HG03565 (cell line): ENCODE data around the gene KCNQ2.
"Not testable (repeated sequence)": the region's sequence is repeated elsewhere in the genome, so short reads cannot be mapped to it uniquely, and the experiment has no call there.

ENCODE experiments used
- ATAC-seq: cut with Tn5 transposase; IDR thresholded peaks from one replicate; pipeline ENCODE4 v1.9.1; 2021; ENCODE audit warnings: mild to moderate bottlenecking, moderate library complexity; ENCODE audit not compliant: unreplicated experiment

KCNQ2 gene

DNA sequence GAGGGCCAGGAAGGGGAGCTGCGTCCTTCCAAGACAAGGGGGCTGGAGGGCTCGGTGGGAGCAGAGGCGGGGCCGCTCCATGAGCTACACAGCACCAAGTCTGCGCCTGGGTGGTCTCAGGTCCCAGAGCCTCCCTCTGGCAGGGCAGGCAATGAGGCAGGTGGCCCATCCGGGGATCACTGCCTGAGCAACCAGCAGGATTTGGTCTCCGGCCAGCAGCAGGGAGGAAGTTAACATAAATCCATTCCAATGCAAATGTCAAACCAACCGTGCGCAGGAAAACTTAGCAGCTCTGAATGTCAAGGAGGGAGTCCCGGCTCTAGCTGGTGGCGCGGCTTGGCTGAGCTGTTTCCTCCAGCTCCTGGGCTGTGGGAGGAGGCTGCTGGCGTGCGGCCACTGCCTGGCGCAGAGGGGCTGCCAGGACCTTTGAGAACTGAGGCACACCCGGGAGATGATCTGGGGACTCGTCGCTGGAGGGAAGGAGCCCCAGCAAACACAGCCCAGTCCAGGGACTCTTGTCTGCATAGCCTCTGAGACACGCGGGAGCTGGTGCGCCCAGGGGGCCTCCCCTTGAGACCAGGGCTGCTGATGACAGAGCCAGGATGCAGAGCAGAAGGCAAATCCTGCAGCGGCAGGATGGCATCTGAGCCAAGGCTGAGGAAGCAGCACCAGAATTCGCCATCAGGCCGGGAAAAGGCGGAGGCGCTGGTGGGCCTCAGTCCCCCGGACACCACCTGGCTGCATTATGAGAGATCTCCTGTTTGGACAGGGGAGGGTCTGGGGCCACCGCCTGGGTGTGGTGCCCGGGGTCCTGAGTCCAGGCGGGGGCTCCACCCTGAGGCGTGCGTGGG lies 78.2 kb downstream of the KCNQ2 start:
- ATAC-seq: no peak

DNA sequence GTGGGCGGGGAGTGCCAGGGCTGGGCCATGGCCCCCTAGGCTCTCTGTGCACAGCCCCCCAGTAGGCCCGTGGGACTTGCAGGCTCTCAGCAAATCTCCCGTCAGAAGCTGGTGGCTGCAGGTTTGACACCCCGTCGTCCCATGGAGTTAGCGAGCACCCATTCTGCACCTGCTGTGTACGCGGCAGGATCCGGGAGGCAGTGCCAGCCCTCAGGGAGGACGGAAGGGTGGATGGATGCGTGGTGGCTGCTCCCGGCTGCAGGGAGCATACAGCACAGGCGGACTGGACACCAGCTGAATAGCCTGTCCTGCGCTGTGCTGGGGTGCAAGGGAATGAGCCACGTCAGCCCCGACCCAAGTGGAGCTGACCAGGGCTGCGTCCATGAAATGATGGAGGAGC lies 78.9 kb downstream of the KCNQ2 start:
- no peak for ATAC-seq

DNA sequence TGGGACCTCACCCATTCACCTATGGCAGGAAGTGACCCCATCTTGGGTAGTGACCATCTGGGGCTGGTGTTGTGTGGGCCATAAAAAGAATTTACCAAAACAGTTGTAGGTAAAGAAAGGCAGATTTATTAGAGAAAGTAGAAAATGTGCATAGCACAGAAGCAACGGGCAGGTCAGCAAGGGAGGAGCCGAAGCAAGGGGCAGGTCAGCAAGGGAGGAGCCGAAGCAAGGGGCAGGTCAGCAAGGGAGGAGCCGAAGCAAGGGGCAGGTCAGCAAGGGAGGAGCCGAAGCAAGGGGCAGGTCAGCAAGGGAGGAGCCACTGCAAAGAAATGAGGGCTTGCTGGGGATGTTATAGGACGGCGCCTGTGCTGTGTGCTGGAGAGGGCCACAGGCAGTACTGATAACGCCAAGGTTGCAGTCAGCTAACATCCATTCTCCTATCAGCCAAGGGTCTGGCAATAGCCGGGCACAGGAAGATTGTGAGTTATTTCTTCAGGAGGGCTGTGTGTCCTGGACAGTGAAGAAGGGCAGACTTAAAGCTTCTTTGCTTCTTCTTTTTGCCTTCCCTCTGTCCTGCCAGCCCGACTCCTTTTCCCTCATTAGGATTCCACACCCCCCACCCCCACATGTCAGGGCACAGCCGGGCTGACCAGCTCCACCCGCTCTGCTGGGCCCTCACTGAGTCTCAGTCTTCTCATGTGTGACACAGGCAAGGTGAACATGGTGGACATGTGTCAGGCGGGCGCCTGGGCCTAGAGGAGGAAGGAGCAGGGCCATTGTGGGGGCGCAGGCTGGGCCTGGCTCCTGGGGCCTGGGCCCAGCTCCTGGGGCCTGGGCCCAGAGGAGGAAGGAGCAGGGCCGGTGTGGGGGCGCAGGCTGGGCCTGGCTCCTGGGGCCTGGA lies 79.7 kb downstream of the KCNQ2 start:
- ATAC-seq: no peak

DNA sequence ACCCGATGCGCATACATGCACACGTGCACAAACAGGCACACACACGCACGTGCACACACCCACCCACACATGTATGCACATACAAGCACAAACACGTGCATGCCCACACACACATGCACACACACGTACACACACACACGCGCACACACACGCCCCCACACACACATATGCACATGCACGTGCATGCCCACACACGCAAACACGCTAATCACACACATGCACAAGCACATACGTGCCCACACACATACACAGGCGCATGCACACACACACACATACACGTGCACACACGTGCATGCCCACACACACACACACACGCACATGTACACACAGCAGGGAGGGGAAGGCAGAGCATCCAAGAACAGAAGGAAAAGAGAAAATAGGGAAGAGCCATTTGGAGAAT lies 84.5 kb downstream of the KCNQ2 start:
- no peak for ATAC-seq

DNA sequence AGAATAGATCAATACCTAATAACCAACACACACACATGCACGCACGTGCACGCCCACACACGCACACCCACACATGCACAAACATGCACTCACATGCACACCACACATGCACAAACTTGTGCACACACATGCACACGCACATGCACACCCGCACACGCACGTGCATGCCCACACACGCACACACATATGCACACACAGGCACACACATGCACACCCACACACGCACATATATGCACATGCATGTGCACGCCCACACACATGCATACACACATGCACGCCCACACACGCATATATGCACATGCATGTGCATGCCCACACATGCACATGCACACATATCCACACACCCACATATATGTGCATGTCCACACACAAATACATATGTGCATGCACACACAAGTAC lies 85.1 kb downstream of the KCNQ2 start:
- no peak for ATAC-seq

DNA sequence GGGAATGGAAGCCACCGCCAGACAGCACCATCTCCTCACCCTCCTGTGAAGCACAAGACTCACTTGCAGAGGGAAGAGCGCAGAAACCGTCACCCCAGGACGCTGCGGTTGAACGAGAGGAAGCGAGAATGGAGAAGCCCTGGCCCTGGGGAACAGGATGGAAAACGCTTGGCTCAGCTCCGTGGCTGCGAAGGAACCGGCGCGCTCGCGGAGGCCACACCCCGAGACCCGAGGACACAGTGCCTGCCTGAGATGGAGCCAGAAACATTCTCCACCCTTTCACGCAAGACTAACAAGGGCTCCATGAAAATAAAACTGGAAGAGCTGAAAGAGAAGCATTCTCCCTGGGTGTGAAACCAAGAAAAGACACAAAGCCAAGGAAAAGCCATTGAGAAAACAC lies 86.0 kb downstream of the KCNQ2 start:
- no peak for ATAC-seq

DNA sequence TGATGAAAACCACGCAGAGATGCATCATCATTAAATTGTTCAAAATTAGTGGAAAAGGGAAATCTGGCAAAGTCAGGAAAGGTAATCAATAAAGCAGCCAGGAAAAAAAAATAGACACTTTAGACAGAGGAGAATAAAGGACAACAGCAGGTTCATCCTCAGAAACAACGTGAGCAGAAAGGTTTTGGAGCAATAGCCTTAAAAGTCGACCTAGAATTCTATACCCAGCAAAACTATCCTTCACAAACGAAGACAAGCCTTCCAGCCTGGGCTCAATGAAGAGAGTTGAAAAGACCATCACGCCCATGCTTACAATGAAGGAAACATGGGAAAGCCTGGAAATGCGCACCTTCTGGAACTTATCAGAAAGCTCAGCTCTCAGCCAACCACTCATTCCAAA lies 86.6 kb downstream of the KCNQ2 start:
- ATAC-seq: no peak

DNA sequence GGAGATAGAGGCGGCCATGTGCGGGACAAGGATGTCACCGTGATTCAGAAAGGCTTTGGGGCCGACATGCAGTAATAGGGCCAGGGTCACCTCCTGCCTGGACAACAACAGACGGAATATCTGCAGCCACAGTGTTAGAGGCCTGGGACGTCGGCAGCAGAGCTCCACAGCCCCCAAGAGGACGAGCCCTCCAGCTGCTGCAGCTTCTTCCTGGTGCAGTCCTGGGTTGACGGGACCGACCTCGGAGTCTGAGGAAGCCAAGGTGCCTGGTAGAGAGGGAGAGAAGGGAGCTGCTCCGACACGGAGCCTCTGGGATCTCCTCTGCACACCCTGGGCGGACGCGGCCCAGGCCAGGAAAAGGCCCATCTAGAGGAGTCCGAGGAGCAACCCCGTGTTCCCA lies 88.1 kb downstream of the KCNQ2 start:
- ATAC-seq: no peak

DNA sequence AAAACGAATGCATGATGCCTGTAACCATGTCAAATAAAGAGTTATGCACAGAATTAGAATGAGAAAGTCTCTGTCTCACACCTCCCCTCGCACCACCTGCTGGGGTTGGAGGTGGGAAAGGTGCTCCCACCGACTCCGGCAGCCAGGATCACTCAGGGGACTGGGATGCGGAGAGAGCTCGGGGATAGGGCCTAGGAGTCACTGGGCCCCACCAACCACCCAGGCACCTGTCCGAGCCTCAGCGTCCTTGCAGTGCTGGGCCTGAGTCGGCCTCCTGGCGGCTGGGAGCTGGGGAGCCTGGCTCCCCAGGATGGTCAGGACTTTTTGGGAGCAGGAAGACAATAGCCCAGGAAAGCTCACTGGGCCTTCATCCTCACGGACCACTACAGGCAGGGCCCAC lies 88.9 kb downstream of the KCNQ2 start:
- ATAC-seq: no peak

DNA sequence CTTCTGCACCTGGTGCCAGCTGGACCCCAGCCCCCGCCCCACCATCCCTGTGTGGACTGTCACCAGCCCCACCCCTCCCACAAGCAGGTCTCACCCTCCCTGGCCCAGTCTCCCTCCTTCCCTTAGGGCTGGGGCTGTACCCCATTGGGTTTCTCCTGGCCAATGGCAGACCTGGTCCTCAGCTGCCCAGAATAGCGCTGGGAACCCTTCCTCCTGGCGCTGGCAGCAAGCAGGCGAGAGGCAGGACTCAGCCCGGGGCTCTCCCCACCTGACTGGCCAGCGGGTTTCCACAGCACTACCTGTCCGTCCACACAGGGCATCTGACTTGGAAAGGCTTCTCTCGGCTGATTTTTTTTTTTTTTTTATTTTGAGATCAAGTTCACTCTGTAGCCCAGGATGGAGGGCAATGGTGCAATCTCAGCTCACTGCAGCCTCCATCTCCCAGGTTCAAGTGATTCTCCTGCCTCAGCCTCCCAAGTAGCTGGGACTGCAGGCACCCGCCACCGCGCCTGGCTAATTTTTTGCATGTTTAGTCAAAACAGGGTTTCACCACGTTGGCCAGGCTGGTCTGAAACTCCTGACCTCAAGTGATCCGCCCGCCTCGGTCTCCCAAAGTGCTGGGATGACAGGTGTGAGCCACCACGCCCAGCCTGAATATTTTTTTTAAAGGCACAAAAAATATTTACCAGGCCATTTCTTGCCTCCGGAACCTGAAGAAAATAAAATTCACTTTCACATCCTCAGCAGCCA lies 89.7 kb downstream of the KCNQ2 start:
- no peak for ATAC-seq

DNA sequence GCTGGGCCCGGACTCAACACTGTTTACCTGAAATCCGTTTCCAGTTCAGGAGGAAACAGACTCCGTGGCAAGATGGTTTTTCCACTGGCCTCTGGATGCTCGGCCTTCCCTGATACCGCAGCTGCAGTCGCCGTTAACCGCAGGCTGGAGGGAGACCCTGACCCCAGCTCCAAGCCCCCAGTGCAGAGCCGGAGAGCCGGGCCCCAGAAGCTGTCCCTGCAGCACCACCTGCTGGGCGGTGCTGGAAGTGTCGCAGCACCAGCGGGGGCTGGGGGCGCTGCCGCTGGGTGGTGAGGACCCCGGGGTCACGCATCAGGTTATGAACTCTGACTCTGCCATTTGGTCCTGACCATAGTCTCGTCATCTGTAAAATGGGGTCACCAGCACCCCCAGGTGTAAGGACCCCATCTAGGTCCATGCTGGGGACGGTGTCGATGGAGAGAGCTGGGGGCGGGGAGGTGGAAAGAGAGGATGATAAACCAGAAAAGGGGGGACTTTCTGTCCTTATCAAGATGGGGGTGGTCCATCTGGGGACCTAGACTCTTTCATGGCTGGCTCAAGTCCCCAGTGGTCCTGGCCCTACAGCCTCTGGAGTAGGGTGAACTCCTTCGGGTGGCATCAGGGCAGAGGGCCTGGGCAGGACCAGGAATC lies 90.5 kb downstream of the KCNQ2 start:
- ATAC-seq: no peak

DNA sequence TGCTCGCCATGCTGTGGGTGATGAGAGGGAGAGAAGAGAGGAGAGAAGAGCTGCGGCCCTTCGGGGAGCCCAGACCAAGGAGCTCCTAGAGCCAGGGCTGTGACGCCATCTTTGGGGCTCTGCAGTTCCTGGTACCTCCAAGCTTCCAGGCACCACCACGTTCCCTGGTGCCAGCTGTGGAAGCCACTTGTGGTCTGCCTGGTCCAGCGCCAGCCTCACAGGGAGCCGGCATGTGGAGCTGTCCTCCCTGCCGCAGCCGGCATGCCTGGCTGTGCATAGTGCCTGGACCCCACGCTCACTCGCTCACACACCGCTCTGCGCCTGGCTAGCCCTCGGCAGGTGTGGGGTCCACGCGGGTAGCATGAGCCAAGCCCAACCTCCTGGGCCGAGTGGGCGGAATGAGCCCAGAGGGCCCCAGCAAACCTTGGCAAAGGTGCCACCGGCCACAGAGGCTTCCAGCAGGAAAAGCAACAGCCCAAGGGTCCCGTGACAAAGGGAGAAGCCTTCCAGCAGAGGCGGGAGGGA lies 92.0 kb downstream of the KCNQ2 start:
- no peak for ATAC-seq

DNA sequence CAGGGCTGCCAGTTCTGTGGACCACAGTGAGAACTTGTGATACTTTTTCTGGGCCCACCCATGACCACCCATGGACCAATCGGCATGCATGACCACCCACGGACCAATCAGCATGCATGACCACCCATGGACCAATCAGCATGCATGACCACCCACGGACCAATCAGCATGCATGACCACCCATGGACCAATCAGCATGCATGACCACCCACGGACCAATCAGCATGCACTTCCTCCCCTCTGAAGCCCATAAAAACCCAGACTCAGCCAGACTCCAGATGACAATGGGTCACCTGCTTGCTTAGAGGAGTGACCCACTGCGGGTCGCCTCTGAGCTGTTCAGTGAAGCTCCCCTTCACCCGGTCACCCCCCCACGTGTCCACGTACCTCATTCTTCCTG lies 92.6 kb downstream of the KCNQ2 start:
- ATAC-seq: not testable (repeated sequence)

DNA sequence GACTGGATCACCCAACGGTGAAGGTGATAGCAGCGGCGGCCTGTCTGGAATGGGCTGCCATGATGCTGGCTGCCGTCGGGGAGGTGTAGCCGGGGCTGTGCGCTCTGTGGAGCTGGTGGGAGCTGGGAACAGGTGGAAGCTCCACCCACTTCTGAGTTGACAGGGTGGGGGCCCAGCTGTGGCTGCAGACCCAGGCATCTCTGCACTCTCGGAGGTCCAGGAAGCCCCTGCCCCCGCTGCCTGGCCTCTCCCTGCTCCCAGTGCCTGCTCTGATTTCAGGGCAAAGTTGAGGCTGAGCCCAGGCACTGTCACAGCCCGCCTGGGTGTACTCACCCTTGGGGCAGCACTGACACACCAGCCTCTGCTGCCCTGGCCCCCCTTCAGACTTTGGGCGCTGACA lies 93.2 kb downstream of the KCNQ2 start:
- ATAC-seq: no peak

DNA sequence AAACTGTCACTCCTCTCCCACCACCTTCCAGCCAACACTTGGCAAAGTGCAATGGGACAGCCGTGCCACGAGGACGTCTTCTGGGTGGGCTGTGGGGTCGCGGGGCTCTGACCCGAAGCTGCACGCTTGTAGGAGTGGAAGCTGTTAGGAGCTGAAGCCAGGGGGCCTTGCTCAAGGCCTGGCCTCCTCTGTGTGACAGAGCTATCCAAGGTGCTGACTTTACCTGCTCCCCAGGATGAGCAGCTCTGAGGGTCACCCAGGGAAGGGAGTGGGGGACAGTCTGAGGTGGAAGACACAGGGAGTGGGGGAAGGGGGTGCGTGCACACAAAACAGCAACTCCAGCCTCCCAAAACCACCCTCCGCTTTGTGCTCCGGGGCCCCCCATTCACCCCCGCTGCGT lies 93.8 kb downstream of the KCNQ2 start:
- no peak for ATAC-seq

DNA sequence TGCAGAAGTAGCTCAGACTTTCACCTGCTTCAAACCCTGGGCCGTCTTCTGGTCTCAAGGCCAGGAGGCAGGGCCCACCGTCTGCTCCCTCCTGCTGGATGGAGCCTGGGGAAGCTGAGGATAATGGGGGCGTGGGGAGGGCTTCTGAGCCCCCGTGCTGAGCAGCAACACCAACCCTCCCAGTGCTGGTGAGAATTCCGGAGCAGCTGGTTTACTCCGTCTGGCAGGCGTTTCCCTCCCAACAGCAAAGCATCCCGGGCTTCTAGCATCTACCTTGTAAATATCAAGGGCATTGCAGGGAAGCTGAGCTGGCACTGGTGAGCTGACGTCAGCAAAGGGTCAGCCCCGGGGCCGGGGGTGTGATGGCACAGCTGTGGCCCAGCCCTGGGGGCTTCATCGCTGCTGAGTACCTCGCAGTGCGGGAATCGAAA lies 94.5 kb downstream of the KCNQ2 start:
- no peak for ATAC-seq

DNA sequence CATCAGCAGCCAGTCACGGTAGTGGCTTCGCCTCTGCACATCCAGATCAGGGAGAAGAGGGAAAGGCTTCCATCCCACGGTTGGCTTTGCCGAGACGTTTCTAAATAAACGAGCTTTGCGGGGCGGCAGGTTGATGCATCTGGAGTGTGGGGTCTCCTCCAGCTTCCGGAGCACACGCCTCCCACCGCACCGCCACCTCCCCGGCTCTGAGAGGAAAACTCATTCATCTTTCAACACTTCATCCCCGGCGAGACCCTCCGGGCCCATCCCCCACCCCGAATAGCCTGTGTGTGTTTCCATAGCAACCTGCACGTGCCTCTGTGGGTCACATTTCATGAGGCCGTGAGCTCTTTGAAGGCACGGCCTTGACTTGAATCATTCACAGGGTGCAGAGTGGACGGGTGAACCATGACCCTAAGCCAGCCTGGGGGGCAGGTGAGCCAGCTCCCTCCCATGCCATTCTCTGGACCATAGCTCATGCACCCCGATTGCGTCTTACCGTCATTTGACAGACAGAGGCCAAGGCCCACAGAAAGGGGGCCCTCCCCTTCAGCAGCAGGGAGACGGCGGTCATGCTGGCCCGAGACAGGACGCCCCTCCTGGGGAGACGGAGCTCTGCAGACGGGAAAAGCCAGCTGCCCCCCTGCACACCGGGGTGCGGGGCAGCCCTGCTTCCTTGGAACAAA lies 95.1 kb downstream of the KCNQ2 start:
- ATAC-seq: no peak

DNA sequence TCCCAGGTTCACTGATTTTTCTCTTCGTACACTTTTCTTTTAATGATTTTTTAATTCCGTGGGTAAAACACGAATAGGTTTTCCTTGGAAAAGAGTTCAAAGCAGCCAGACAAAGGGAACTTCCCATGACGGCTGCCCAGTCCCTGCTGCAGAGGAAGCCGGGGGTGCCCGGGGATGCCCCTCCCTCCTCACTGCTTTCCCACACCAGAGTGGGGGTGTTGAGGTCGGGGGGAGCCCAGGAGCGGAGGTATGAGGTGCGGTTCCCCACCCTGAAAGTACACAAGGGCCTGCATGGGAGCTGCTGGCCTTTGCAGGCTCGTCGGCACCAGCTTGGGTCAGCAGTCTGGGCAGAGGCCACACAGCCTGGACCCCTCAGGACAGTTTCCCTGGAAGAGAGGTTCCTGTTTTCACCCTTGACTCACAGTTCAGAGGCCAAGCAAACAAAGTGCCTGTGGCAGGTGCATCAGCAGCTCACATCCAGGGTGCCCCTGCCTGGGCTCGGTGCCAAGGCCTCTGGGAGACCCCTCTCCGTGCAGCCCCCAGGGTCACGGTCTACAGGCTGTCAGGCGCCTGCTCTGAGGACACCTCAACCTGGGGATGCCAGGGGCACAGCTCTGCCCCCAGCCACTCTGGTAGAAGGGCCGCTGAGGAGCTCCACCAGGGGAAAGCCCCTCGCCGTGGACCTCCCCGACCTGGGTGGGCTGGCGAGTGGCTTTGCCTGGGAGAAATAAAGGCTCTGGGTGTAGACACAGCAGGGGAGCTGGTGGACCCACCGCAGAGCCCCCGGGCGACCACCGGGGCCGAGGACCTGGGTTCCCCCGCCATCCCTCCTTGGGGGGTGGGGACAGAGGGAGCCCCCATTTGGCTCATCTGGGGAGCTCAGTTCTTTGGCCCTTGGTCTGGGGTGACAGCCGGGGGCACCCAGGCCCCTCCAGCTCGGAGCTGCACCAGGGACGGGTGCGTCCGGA lies 95.9 kb downstream of the KCNQ2 start:
- ATAC-seq: no peak

DNA sequence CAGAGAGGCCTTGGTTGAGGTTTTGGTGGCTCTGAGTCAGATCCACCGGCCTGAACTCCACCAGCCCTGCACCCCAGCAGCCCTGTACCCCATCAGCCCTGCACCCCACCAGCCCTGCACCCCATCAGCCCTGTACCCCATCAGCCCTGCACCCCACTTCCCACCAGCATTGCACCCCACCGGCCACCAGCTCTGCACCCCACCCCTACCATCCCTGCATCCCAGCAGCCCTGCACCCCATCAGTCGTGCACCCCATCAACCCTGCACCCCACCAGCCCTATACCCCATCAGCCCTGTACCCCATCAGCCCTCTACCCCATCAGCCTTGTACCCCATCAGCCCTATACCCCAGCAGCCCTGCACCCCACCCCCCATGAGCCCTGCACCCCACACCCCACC lies 97.0 kb downstream of the KCNQ2 start:
- ATAC-seq: no peak
